NCI-H526 (cell line): Measurements from ENCODE around the gene XAB2.

ENCODE experiments used
- DNase-seq, 2 experiments: peaks; one replicate each; lab custom pipeline; 2025; lab: John Stamatoyannopoulos, UW

XAB2 gene

DNA sequence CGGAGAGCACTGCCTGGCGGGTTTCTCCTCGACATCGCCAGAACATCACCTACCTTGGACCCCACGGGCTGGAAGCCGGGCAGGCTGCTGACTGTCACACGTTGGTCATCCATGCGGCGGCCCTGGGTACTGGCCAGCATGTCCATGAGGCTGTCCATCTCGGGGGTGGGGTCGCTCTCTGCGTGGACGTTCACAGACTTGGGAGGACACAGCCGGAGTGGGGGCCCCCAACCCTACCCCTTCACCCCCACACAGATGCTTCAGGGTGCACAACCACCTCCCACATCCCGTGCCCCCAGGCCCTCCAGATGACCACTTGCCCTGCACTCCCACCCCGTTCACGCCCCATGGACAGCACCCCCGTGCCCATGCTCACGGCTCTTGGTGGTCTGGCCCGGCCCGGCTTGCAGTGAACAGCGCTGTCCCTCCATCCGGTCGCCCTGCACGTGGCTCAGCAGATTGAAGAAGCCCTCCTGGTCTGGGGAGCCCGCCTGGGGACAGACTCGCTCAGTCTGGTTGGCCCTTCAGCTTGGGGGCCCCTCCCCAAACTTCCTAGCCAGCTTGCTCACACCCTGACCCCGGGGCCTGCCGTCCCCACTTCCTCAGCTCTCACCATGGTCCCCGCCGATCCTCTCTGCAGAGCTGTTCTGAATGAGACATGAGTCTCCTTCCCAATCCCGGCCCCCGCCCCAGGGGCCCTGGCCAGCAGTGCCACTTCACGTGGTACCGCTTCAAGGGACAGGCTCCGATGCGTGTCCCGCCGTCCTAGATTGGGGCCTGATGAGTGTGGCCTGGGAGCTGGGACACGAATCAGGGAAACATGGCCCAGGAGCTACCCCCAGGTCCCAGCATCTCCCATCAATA, 3.2 kb upstream of the XAB2 start:
- DNase-seq = no peak

DNA sequence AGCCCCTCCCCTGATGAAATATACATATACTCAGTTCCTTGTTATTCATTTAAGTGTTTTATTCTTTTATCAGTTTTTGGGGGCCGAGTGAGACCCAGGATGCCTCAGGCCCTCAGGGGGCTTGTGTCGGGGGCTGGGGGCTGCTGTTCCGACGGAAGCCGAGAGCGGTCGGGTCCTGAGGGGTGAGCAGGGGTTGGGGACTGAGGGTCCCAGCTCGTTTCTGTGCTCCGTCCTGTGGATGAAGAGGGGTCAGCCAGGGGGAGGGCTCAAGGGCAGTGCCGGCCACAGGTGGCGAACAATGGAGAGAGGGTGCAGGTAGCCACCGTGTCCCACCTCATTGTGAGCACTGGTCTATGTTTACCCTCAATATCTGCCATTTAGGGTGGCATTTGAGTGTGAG, 2.2 kb upstream of the XAB2 start:
- no peak for DNase-seq

DNA sequence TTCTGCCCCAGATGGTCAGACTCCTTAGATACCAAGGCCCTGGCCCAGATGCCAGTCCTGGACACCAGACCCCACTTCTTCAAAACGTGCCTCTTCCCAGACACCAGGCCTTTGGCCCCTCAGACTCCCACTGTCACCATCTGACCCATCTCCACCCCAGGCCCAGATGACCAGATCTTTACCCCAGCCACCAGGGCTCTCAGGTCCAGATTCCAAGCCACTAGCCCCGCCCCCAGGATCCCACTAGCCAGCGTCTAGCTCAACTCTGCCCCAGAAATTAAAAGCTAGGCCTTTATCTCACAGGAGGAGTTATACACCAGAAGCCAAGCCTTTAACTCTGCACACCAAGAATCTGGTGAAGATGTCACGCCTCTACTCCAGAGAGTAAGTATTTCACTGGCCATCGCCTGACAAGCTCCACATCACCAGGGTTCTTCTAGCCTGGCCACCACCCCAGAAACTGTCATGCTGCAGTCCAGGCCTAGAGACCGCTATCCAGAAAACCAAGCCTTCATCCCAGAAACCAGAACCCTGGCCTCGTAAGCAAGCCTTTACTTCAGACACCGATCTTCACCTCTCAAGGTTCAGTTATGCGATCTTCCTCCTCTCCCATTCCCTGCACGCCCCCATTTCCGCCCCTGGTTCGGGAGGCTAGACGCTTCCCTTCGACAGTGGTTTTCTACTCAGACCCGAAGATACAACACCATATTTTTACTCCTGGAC, 595 bp downstream of the XAB2 start:
- DNase-seq = no peak

DNA sequence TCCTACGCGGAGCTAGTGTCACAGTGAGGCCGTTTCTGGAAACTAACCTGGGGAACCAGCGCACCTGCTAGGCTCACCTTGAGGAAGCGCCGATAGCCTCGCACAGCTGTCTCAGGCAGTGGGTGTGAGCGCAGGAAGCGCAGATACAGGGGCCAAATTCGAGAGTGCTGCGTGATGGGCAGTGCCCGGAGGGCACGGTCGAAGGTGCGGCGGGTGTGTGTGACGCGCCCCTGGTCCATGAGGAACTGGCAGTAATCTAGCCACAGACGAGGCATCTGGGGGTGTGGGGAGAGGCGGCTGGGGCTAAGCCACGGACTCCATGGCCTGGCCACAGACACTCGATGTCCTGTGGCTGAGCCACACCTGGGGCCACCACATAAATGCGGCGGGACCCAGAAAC, 2.2 kb downstream of the XAB2 start:
- no peak for DNase-seq

DNA sequence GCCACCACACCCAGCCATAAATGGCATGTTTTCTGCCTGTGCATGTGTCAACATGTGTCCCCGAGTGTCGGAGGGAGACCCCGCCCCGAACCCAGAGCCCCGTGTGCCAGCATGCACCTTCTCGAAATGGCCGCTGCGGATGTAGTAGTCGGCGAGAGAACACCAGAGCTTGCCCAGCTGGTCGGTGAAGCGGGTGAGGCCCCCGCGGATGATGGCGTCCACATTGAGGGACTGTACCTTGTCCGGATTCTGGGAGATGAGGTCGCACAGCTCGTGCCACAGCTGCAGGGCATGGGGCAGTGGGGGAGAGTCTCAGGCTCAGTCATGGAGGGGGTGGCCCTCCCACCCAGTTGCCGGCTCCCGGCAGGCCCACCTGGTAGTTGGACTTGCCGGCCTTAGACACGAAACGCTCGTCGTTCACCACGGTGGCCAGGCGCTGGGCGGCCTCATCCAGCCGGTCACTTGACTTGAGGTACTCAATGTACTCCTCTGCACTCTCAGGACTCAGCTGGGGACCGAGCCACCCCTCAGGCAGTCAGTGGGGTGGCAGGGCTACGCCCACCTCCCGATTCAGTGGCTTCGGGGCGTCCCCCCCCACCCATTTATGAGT, 3.5 kb downstream of the XAB2 start:
- DNase-seq = no peak

DNA sequence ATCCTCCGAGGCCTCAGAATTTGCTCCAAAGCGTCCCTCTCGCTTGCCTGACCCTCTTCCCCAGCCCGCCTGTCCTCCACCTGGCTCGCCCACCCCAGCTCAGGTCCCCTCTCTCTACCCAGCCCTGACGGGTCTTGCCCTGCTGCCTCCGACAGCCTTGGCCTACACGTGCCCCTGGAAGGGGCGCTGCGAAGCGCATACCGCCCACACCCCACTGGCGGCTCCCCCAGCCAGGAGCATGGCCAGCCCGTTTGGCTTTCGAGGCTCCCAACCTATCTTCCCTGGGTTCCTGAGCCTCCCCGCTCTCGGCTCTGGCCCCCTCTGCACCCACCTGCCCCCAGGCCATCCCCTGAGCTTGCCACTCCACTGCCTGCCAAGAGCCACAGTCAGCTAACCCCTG, 4.5 kb downstream of the XAB2 start:
- DNase-seq = no peak

DNA sequence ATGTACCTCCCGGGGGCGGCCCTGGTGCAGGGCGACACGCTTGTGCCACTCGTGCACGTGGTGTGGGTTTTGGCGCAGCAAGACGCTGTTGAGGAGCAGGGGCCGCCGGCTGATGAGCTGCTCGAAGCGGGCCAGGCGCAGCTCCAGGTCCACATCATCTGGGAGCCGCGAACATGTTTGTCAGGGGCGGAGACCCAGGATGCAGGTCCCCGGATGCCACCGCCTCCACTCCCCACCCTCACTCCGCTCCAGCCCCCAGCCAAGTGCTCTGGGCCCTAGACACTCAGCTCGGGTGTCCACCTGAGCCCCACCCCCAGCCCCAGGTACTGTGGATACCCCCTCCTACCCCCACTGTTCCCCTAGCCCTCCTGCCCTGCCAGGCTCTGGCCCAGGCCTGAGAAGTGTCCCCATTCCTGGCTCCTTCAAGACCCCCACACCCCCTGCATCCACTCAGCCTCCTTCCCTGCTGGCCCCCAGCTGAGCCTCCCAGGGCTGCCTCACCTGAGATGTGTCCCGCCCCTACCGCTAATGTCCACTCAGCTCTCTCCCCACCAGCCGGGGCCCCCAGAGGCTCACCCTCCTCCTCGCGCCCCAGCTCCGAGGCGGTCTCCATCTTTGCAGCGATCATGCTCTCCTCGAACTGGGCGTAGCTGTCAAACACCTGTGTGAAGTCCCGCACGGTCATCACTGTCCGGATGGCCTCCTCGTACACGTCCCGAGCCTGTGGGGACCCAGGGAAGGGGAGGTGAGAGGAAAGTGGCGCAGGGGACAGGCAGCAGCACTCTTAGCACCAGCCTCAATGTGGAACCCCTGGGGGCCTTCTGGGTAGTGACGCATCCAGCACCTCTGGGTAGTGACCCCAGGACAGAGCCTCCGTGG, 5.4 kb downstream of the XAB2 start:
- no peak for DNase-seq

DNA sequence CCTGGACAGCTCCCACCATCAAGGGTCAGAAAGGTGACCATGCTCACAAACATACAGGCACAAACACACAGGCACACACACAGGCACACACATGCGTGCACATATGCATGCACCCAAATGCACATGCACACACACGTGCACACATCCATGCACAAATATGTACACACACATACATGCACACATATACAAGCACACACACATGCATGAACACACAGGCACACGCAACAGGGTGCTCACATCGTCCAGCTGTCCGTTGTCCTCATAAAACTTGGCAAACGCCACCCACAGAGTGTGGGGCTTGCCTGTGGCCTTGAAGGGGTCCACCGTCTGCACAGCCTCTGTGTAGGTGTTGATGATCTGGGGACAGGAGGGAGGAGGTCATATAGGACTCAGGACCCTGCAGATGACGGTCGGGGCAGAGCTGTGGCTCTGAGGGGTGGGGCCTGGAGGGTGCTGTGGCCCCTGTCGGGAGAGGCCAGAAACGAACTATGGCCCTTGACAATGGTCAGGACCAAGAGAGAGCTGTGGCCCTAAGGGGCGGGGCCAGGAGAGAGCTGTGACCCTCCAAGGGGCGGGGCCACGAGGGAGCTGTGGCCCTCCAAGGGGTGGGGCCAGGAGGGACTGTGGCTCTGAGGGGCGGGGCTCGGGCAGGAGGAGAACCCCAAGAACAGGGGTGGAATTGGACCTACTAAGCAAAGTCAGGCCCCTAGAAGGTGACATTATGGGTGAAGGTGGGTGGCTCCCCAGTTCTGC, 6.2 kb downstream of the XAB2 start:
- no peak for DNase-seq

DNA sequence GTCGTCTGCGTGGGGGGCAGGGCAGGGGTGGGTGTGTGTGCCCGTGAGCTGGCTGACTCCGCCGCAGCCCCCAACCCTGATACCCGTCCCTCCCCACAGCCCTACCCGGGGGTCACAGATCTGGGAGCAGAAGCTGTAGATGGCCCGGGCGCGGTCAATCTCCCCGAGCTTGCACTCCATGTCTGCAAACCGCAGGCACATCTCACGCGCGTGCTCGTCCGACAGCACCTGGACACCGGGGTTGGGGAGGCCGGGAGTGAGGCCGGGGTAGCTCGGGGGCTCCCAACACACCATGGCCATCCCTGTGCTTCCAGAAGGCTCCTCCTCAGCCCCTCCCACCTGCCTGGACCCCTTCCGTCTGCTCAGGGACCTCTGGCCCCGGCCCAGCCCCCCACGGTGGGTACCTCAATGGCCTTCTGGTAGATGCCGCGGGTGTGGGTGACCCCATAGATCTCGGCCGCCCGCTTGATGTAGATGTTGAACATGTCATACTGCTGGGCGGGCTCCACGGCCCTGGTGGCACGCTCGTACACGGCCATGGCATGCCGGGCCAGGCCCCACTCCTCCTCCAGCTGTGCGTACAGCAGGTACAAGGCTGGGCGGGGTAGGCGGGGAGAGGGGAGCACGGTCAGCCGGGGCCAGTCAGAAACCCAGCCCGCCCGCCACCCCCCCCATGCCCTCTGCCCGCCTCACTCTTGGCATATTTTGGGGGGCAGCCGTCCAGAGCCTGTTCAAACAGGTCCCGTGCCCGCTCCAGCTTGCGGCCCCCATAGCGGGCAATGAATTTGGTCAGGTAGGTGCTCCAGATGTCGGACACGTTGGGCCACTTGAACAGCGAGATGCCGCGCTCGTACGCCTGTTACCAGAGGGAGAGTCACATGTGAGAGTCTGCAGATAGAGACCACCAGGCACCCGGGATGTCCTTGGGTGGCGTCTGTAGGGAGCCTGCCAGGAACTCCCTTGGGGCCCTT, 8.6 kb downstream of the XAB2 start:
- DNase-seq = no peak

DNA sequence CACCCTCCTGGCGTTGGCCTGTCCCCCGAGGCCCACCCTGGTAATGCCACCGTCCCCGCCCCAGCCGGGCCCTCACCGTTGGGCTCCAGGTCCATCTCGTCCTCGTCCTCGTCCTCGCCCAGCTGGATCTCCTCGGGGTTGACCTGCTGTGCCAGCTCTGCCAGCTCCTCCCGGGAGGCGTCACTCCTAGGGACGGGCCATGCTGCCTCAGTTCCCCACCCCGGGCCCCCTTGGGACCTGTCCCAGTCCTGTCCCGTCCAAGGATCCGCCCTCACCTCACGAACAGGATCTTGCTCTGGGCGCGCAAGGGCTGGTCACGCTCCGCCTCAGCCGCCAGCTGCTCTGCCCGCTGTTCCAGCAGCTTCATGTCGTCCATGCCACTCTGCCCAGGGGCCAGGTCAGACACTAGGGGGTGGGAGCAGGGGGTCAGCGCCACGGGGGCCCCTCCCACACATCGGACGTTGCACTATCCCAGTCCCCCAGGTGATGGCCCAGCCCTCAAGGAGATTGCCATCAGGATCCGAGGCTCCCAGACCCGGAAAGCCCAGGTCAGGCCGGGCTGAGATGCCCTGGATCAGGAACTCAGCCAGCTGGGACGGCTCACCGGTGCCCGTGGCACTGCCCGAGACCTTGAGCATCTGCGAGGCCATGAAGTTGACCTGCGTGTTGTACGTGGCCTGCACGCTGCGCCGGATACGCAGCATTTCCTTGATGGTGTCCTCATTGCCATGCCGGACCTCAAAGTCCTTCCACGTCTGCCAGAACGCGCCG, 9.5 kb downstream of the XAB2 start:
- no peak for DNase-seq

DNA sequence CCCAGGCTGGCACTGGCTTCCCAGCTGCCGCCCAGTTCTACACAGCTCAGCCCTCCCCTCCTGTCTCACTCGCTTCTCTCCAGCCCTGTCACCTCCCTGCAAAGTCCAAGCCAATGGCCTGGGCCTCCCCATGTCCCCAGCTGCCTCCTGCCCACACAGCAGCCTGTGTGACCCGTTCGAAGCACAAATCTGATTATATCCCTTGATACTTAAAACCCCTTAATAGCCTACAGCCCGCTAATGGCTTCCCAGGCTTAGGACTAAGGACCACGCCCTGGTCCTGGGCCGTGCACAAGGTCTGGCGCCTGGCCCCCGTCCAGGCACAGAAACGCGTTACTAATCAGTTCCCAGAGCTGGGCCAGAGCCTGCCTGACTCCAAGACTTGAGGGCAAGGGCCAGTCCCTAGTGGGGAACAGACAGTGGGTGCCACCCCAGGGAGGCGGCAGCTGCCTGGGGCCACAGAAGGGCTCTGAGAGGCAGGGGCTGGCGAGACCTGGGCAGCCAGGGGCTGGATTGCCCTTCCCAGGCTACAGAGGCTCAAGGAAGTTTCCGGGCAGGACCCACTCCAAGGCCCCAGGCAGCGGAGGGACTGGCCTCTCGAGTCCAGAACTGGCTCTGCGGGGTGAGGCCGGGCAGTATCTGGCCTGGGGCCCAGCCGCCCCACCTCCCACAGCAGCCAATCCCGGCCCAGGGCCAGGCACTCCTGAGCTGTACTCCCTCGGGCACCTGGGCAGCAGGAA, 10.4 kb downstream of the XAB2 start:
- DNase-seq = no peak

DNA sequence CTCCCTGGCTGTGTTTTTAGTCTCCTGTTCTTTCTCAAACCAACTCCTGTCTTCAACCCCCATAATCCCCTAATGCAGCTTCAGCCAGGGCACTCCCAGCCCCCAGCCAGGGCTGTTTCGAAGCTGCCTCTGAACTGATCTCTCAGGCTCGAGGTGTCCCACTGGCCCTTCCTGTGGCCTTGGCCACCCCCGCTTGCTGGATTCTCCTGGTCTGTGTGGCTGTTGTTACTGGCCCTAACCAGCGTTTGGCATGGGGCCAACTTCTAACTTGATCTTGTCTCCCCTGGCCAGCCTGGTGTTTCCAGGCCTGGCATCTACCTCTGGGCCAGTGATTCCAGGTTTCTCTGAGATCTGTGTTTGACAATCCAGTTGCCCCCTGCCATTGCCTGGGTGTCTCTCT, 11.0 kb downstream of the XAB2 start:
- DNase-seq = no peak

DNA sequence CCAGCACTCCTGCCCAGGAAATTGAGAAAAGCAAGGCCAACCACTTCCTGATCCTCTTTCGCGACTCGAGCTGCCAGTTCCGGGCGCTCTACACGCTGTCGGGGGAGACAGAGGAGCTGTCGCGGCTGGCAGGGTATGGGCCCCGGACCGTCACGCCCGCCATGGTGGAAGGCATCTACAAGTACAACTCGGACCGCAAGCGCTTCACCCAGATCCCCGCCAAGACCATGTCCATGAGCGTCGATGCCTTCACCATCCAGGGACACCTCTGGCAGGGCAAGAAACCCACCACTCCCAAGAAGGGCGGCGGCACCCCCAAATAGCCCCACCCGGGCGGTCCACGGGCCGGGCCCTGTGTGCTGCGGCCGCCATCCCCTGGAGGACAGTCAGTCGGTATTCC, 11.6 kb downstream of the XAB2 start:
- DNase-seq = no peak

DNA sequence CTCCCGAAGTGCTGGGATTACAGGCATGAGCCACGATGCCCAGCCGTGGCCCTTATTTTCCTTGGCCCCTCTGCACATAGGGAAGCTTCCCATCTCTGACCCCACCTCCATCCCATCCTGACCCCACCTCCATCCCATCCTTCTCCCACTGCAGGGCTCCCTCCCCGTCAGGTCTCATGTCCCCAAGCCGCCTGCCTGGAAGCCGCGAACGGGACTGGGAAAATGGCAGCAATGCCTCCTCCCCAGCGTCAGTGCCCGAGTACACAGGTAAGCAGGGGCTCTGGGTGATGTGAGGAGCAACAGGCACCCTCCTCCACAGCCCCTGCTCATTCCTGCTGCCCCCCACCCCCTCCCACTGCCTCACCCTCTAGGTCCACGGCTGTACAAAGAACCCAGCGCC, 12.2 kb downstream of the XAB2 start:
- no peak for DNase-seq

DNA sequence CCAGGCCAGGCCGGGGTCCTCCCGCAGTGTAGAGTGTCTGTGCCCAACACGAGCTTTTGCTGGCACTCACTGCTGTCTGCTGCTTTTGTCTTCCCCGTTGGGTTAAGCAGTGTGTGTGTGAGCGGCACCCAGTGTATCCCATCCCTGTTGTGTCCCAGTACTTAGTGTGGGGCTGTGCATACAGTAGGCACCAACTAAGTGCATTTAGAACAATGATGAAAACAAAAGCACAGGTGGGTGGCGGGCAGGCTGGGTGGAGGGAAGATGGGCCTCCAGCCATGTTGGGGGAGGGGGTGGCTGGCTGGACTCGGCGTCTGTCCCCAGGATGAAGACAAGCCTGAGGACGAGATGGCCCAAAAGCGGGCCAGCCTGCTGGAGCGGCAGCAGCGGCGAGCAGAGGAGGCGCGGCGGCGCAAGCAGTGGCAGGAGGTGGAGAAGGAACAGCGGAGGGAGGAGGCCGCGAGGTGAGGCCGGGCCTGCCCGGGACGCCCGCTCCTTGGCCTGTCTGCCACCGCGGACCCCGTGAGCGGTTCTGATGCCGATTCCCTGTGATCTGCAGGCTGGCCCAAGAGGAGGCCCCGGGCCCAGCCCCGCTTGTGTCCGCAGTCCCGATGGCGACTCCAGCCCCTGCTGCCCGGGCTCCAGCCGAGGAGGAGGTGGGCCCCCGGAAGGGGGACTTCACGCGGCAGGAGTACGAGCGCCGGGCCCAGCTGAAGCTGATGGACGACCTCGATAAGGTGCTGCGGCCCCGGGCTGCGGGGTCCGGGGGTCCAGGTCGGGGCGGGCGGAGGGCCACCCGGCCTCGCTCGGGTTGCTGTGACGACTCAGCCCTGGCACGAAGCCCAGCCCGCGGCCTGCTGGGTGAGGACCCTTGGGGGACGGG, 14.2 kb downstream of the XAB2 start:
- DNase-seq = no peak

DNA sequence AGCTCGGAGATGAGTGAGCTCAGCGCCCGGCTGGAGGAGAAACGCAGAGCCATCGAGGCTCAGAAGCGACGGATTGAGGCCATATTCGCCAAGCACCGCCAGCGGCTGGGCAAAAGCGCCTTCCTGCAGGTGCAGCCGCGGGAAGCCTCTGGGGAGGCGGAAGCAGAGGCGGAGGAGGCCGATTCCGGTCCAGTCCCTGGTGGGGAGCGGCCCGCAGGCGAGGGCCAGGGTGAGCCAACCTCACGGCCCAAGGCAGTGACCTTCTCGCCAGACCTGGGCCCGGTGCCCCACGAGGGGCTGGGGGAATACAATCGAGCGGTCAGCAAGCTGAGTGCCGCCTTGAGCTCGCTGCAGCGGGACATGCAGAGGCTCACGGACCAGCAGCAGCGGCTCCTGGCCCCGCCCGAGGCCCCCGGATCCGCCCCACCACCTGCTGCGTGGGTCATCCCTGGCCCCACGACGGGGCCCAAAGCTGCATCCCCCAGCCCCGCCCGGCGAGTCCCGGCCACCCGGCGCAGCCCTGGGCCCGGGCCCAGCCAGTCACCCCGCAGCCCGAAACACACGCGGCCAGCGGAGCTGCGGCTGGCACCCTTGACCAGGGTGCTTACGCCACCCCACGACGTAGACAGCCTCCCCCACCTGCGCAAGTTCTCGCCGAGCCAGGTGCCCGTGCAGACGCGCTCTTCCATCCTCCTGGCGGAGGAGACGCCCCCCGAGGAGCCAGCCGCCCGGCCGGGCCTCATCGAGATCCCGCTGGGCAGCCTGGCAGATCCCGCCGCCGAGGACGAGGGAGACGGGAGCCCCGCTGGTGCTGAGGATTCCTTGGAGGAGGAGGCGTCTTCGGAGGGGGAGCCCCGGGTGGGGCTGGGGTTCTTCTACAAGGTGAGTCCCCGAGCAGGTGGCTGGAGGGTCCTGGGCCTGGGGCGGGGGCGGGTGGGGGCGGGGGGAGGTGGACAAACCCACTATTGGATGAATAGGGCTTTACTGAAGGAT, 16.8 kb downstream of the XAB2 start:
- no peak for DNase-seq
